Myocyte (in vitro differentiated cells): ENCODE measurements around the gene ADAMTS9. TPM values are rescaled to one million over a fixed set of nuclear protein-coding genes. Genes with fewer than 3 reads are reported as not detected.

Experiments
- DNase-seq: peaks from one replicate; pipeline ENCODE4 v3.0.0-alpha.2; 2012; ENCODE audit warnings: low read depth
- polyA plus RNA-seq: library from polyadenylated mRNA; unstranded; fragments of >200 nt; gene quantifications from one replicate; pipeline ENCODE4 v1.2.1, GENCODE V29; 2012; ENCODE audit warnings: missing spikeins
- total RNA-seq: library from RNA; depleted of rRNA; stranded (reverse); fragments of >200 nt; gene quantifications from 2 replicates; pipeline ENCODE4 v1.2.3, GENCODE V29; 2014

Gene ADAMTS9, protein sequence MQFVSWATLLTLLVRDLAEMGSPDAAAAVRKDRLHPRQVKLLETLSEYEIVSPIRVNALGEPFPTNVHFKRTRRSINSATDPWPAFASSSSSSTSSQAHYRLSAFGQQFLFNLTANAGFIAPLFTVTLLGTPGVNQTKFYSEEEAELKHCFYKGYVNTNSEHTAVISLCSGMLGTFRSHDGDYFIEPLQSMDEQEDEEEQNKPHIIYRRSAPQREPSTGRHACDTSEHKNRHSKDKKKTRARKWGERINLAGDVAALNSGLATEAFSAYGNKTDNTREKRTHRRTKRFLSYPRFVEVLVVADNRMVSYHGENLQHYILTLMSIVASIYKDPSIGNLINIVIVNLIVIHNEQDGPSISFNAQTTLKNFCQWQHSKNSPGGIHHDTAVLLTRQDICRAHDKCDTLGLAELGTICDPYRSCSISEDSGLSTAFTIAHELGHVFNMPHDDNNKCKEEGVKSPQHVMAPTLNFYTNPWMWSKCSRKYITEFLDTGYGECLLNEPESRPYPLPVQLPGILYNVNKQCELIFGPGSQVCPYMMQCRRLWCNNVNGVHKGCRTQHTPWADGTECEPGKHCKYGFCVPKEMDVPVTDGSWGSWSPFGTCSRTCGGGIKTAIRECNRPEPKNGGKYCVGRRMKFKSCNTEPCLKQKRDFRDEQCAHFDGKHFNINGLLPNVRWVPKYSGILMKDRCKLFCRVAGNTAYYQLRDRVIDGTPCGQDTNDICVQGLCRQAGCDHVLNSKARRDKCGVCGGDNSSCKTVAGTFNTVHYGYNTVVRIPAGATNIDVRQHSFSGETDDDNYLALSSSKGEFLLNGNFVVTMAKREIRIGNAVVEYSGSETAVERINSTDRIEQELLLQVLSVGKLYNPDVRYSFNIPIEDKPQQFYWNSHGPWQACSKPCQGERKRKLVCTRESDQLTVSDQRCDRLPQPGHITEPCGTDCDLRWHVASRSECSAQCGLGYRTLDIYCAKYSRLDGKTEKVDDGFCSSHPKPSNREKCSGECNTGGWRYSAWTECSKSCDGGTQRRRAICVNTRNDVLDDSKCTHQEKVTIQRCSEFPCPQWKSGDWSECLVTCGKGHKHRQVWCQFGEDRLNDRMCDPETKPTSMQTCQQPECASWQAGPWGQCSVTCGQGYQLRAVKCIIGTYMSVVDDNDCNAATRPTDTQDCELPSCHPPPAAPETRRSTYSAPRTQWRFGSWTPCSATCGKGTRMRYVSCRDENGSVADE (N-terminal part only)
- 1.0 and 5.1 TPM in 2 replicates for total RNA-seq
- polyA plus RNA-seq: 2.1 TPM

DNA sequence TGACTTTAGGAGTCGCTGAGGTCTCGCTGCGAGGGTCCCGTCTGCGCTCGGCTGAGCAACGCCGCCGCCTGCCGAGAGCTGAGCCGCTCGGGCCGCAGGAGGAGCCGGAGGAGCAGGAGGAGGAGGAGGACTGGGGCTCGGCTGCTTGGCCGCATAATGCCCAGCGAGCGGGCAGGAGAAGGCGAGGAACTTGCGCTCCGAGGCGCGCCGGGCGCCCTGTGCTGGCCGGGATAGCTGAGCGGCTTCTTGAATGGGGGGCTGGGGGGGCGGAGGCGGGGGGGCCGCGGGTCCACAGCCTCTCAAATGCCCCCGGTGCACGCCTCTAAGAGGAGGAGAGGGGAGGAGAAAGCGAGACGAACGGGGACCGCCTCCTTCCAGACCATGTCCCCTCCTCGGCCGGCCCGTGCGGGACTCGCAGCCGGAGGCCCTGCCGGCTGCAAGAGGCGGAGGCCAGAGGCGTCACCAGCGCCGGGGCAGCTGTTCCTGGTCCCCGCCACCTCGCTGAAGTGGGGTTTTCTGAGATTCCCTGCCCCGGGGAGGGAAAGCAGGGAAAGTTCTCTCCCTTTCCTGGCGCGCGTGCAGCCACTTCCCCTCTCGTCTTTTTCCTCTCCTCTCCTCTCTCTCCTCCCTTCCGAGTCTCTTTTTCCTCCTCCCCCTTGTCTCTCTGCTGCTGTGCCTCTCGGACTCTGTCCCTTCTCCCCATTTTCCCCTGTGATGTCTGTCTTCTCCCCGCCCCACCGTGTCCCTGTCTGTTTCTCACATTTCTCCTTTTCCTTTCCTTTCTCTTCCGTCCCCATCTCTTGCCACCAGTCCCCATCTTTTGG, at the start of gene ADAMTS9:
TSS of gene ADAMTS9 (minus strand) at position 220 of the 824 bp plus-strand sequence. CDS start 343 bp downstream, outside the sequence.
- DNase-seq: peak; percentile 62

DNA sequence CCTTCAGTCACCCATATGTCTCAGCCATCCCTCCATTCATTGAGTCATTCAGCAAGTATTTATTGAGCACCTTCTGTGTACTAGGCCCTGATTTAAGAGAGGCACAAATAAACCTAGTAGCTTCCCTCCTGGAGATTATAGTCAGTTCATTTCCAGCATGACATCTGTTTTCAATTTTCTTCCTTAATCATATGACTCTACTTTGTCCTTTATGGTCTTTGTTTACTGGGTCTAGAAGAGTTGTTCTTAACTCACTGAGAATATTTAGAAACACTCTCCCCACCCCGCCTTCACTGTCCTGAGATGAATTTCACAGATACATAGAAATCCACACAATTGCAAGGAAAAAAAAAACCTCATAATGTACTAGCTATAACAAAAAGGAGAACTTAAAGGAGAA, 44.8 kb upstream of the ADAMTS9 start:
- no peak for DNase-seq

DNA sequence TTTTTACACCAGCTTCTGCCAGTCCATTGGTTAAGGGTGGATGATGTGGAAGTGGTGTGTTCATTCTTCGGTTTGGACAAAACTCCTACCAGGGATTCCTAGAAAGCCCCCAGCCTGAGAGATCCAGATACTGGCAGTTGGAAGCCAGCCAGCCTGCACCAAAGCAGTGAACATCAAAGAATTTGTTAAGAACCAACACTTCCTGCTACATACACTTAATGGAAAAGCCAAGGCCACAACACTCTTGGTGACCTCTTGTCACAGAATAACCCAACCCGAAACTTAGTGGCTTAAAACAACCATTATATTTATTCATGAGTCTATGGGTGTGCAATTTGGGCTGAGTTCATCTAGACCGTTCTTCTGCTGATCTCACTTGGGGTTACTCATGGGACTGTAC, 42.9 kb upstream of the ADAMTS9 start:
- no peak for DNase-seq

DNA sequence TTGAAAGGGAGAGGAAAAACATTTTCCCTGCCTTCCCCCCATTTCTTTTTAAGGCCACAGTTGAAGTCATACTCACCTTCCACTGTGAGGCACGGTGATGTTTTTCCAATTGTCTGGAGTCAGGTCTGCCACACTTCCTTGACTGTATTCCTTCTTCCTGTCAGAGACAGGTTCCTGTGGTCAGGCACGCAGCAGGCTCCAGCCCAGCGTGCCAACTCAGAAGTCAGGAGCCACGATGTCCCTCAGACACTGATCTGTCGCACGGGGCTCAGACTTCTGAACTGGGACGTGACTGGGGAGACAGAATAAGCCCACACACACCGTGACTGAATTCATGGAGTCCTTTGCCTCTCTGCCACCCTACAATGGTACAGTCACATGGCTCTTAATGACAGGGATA, 41.2 kb upstream of the ADAMTS9 start:
- no peak for DNase-seq

DNA sequence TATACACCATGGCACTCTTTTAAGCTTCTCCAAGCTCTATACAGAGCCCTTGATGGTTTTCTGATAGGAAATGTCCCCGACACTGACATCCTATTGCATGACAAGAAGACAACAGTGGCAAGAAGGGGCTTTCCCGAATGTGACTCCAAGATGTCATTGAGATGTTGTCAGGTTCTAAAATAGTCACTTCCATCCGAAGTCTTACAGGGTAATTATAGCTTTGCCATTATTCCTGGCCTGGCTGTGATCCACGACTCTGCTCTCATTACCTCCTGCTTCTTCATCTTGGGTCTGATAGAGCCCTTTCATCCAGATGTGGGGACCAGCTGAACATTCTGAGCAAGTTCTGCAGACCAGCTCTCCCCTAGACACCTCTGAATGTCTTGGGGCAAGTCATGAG, 40.6 kb upstream of the ADAMTS9 start:
- DNase-seq: peak; percentile 74

DNA sequence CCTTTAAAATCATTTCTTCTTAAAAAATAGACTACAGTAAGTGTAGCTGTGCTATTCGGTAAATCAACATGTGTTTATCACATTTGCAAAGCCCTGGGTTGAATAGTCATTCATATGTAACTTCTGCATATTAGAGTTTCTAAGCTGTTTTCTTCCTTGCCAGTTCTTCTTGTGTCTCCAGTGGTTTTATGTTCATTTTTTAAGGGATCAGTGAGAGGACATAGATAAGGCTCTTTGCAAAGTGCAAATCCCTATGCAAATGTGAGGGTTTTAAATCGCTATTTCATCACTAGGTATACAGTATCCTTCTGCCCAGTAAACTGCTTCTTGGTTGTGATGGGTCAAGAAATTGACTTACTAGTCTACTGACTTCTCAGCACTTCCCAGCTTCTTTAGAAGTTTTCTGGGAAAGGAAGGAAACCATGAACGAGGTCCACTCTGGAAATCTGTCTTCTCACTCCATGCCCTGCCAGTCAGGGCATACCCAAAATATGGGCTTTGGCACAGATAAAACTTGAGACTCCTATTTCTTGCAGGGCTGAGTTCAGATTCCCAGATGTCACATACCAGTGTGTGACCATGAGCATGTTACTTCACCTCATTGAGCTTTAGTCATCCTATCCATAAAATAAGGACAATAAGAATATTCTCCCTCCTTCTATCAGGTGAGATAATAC, 38.8 kb upstream of the ADAMTS9 start:
- DNase-seq: no peak

DNA sequence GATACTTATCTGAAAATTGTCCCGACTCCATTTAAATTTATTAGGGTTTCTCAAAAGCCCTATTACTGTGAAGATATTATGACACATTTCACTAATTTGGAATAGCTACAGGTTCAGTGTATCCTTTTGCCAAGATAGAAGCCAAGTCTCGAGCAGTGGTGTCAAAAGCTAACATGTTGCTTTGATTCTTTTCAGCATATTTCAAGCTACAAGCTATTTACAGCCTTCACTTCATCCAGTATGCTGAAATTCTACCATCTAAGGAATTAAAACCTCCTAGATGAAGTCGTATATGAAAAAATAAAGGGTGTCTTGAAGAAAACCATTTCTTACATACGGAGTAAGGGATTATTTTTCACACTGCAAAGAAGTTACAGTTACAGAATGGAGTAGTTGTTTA, 31.2 kb upstream of the ADAMTS9 start:
- no peak for DNase-seq

DNA sequence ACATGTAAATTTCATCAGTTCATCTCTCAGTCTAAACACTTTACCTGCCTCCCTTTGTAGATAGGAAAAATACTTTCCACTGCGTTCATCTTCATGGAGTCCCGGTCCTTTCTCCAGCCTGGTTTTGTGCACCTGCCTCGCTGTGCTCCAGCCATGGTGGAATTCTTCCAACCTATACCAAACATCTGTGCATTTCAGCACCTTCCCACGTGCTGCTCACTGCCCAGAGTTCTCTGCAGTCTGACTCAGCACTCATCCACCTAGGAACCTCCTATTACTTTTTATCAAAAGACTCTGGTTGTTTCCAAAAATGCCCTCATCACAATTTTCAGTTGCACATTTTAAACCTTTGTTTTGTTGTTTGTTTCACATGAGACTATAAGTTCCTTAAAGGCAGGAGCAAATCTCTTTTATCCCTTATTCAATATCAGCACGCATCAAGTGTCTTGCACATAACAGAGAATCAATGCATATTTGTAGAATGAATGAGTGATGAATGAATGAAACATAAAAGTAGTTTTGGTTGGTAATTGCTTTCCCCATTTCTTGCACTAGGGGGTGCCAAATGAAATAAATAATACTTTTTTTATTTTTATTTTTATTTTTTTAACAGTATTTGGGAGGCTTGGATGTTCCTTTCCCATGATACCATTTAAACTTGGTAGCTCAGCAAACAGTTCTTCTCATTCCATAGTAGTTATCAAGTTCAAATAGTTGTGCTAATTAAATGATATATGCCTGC, 30.2 kb upstream of the ADAMTS9 start:
- peak; percentile 23 for DNase-seq

DNA sequence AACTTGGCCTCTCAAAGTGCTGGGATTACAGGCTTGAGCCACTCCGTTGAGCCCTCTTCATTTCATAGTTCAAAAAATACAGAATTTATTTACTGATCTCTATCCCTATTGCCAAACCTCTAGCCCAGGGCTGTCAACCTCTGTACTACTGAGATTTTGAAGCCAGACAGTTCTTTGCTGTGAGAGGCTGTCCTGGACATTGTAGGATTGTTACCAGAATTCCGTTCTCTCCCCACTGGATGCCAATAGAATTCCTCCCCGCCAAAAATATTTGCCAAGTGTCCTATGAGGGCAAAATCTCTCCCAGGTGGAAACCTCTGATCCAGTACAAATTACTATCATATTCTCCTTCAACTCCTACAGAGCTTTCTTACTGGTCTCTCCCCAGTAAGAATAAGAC, 29.6 kb upstream of the ADAMTS9 start:
- DNase-seq: no peak

DNA sequence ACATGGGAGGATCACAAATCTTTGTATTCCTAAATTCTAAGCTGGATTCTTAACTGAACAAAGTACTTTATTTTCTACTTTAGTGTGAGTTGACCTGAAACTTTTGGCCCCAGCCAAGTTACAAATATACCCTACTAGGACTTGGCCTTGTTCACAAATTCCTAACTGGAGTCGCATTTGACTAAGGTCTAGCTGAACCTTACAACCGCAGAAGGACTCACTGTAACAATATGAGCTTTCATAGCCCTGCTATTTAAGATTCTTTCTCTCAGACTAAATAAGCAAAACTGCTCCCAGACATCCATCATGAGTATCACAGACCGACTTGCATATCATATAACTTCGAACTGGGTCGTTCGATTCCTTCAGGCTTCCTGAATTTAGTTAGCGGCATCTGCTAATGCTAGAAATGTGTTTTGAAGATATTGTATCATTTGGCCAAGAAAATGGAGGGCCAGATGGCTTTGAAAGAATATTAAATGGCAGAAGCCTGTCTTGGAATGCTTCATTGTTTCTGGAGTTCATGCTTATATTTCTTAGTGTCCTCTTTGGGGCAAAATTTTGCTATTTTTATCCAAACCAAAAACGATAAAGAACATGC, 28.4 kb upstream of the ADAMTS9 start:
- DNase-seq: no peak

DNA sequence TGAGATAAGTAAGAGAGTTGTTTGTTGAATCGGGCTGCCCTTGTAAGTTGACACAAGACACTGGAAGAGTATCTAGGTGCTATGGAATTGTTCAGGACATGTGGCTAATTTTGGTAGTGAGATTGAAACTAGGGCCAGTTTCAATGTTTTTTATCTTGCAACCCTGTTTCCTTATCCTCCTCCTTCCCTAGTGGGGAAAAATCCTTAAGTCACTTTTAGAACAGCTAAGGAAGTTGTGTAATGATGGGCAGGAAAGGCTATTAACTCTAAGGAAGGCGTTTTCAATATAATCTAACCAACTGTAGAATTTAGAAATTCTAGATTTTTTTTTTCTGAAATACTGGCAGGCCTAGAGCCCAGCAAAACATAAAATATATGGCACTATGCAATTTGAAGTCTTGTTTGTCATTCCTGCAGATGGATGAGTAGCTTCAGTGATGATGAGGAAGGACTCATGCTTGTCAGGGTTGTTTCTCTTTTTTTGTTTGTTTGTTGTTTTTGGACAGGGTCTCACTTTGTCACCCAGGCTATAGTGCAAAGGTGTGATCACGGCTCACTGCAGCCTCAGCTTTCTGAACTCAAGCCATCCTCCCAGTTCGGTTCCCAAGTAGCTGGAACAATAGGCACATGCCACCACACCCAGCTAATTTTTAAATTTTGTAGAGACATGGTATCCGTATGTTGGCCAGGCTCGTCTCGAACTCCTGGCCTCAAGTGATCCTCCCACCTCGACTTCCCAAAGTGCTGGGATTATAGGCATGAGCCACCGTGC, 27.6 kb upstream of the ADAMTS9 start:
- DNase-seq: no peak

DNA sequence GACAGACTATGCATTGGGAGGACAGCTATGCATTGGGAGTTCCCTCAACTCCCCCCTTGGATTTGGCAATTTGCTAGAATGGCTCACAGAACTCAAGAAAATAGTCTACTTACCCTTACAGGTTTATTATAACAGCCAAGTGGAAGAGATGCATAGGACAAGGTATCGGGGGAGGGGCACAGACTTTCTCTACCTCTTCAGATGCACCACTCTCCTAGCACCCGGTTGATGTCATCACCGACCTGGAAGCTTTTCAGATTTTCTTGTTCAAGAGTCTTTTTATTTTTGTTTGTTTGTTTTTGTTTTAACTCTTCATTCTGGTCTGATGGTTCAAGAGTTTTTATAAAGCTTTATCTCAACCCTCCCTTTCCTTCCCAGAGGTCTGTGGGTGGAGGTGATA, 20.7 kb upstream of the ADAMTS9 start:
- DNase-seq: no peak

DNA sequence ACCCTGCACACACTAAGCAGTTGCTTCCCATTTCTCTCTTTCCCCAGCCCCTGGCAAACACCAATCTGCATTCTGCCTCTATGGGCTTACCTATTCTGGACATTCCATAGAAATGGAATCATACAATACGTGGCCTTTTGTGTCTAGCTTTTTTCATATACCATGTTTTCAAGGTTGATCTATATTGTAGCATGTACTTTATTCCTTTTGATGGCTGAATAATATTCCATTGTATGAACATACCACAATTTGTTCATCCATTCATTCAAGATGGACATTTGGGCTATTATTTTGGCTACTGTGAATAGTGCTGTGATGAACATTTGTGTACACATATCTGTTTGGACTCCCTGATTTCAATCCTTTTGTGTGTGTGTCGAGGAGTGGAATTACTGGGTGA, 18.1 kb upstream of the ADAMTS9 start:
- DNase-seq: no peak

DNA sequence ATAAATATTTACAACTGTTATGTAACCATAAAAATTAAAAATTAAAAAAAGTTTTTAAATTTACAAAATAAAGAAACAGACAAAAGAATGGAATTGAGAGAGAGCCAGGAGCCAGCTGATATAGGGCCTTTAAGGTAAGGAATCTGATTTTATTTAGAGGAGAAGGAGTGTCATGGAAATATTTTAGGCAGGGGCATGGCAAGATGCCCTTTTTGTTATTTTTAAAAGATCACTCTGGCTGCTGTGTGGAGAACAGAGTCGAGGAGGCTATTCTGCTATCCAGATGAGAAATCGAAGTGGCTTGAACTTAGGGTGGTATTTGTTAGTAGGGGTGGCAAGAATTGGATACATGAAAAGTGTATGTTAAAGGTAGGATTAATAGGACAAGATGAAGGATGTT, 9.1 kb upstream of the ADAMTS9 start:
- no peak for DNase-seq

DNA sequence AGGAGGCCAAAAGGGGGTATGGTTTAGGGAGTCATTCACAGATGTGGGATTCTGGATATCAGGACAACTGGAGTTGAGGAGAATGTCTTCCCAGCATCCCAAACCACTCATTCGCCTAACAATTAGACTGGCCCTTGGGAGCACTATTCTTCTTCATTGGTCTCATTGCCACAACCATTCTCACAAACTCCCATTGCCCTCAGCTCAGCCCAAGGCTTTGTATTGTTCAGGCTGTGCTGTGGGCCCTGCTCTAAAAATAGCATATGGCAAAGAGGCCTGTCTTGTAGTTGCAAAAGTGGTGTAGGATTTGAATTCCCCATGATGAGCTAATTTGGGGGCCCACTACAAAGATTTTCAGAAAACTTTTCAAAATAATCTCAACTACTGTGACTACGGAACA, 6.3 kb upstream of the ADAMTS9 start:
- DNase-seq: peak; percentile 22

DNA sequence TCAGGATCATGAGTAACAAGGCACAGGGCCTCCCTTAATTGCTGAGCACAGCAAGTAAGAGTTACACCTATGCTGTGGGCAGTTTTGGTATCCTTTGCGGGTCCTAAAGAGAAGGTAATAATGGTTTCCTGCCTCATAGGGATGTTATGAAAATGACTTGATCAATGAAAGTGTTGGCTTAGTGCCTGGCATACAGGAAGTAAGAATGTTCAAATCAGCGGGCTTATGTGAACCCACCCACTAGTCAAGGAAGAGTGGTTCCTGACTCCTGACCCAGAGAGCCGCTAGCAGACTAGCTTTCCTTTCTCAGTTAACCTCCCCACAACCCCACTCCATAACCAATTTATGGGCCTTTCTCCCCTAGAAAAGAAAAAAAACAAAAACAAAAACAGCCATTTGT, 5.2 kb upstream of the ADAMTS9 start:
- DNase-seq: no peak

DNA sequence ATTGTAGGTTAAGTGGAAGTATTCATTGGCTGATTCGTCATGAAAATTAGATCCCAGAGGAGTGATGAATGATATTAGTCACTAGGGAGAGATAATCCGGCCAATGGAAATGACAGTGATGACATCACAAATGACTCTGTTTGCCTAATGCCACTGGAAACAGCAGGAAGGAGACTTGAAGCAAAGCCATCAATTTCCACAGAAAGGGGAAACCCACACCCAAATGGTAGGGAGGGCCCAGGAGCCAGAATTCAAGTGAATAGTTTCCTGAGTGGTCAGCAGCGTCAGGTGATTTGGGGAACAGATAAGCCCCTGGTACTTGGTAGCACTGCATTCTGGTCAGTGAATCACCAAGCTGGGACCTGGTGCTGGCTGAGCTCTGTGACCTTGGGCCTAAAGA, 3.3 kb upstream of the ADAMTS9 start:
- DNase-seq: no peak

DNA sequence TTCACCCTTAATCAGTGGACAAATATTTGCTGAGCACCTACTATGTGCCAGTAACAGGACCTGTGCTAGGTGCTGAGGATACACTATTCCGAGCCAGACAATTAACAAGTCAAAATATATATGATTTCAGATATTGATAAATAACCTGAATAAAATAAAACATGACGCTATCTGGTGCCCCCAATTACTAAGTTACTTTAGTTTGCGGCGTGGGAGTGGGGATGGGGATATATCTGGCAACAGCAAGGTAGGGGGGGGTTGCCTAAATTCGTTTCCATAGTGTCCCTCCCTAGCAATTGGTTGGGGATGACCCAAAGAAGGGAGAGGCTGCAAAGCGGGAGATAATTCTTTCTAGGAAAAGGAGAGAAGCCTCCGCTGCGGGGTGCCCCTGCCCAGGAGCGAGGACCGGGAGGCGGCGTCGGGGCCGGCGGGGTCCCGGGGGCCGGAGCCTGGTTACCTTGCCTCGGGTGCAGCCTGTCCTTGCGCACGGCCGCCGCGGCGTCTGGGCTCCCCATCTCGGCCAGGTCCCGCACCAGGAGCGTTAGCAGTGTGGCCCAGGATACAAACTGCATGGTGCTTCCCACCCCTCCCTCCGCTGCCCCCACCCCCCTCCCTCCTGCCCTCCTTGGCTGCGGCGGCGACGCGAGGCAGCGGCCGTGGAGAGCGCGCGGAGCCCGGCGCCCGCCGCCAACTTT, 567 bp downstream of the ADAMTS9 start:
- DNase-seq: peak; percentile 9
